Endometrial microvascular endothelial cells (primary cell): ENCODE results near the gene ZNF710. TPM values are rescaled to one million over a fixed set of nuclear protein-coding genes. Genes with fewer than 3 reads are reported as not detected.

ENCODE experiments used
- in situ Hi-C: cut with HindIII; loops from 2 replicates; pipeline ENCODE4 v1.10.0; 2017; ENCODE audit warnings: low sequenced_read_pairs, low pct_unique_long_range_greater_than_20kb; ENCODE audit errors: inconsistent ontology term
- total RNA-seq: library from RNA; depleted of rRNA; stranded (reverse); fragments of >200 nt; gene quantifications from one replicate; pipeline ENCODE4 v1.2.3, GENCODE V29; 2015; ENCODE audit errors: inconsistent ontology term

ZNF710 gene
- total RNA-seq, 1 donor from 2014 or later = 15.2 TPM

- in situ Hi-C loops = no loop called here
Measured at GRCh38 chr15:90035095-90035839, 34.1 kb downstream of the ZNF710 start.

- in situ Hi-C loops = no loop called here
Measured at GRCh38 chr15:90035840-90036230, 34.7 kb downstream of the ZNF710 start.

GRCh38 chr15:90036343-90036742 is 35.2 kb downstream of the ZNF710 start:
- in situ Hi-C loops = no loop called here

GRCh38 chr15:90036806-90037510 is 35.8 kb downstream of the ZNF710 start:
- in situ Hi-C loops = no loop called here

GRCh38 chr15:90037511-90037860 is 36.4 kb downstream of the ZNF710 start:
- in situ Hi-C loops = no loop called here

GRCh38 chr15:90037961-90038631 is 37.0 kb downstream of the ZNF710 start:
- in situ Hi-C loops = no loop called here

GRCh38 chr15:90038632-90039095 is 37.5 kb downstream of the ZNF710 start:
- in situ Hi-C loops = no loop called here

- in situ Hi-C loops = no loop called here
Measured at GRCh38 chr15:90039996-90040395, 38.9 kb downstream of the ZNF710 start.

GRCh38 chr15:90040618-90041017 is 39.5 kb downstream of the ZNF710 start:
- in situ Hi-C loops = no loop called here

- in situ Hi-C loops = no loop called here
Measured at GRCh38 chr15:90042356-90042755, 41.2 kb downstream of the ZNF710 start.

- in situ Hi-C loops = no loop called here
Measured at GRCh38 chr15:90042766-90043529, 41.8 kb downstream of the ZNF710 start.

- in situ Hi-C loops = no loop called here
Measured at GRCh38 chr15:90043530-90044010, 42.4 kb downstream of the ZNF710 start.

GRCh38 chr15:90044191-90044590 is 43.1 kb downstream of the ZNF710 start:
- in situ Hi-C loops = no loop called here

GRCh38 chr15:90044916-90045371 is 43.8 kb downstream of the ZNF710 start:
- in situ Hi-C loops = no loop called here

- in situ Hi-C loops = no loop called here
Measured at GRCh38 chr15:90046289-90046688, 45.2 kb downstream of the ZNF710 start.

- in situ Hi-C loops = no loop called here
Measured at GRCh38 chr15:90046911-90047392, 45.8 kb downstream of the ZNF710 start.

GRCh38 chr15:90047956-90048575 is 46.9 kb downstream of the ZNF710 start:
- in situ Hi-C loops = no loop called here

- in situ Hi-C loops = no loop called here
Measured at GRCh38 chr15:90049030-90049429, 47.9 kb downstream of the ZNF710 start.
